Heart left ventricle (tissue), 13 donors: Measurements from ENCODE around the gene USP6.
"Not testable (repeated sequence)": the region's sequence is repeated elsewhere in the genome, so short reads cannot be mapped to it uniquely, and the experiment has no call there.

ENCODE experiments used
- POLR2A ChIP-seq, 2 donors: fragments of 450-650 bp; IDR thresholded peaks; one replicate each; pipeline ENCODE4 v1.6.1; 2017; ENCODE audit warnings: antibody characterized with exemption in 2 of 2, mild to moderate bottlenecking in 2 of 2, moderate library complexity in 2 of 2
- TF ChIP-seq, protein P1 (sequence below), 12 donors: fragments of 200-600 bp; sonication (generic) in 4 of 12; IDR thresholded peaks; one replicate each; pipeline versions ENCODE4 v1.5.0 to v1.8.0; 2018 to 2022; ENCODE audit warnings: antibody characterized with exemption in 12 of 12, mild to moderate bottlenecking in 5 of 12
- donor health status: ischemic (EF 13 %, LVEDD 7.1; RV severe dilation, severe dysfunction).
- donor health status: DM: no; HTN: yes; CAD: no.
- donor health status: DM: no; HTN: no; CAD: no.
- donor health status: ischemic (EF 25% LVEDD 6.9; RV normal size, moderate dysfunction).
- donor health status: ischemic (EF 25% LVEDD 5.7; RV mildly dilated, moderate dysfunction).
- donor health status: ischemic (EF 35%, LVEDD 5.7; RV mildly dilated, moderate dysfunction).
- donor health status: nonischemic (EF 11% LVEDD 7.7; RV severe dilation, severe dysfunction).
- donor health status: DM: yes; HTN: yes; CAD: no.
- donor health status: PGD.
- donor health status: ischemic (EF 29% LVEDD 5.4; RV normal size, mild dysfunction).
- donor health status: nonischemic (EF 23%, LVEDD 6.1; RV moderate dilation, normal function).

DNA sequence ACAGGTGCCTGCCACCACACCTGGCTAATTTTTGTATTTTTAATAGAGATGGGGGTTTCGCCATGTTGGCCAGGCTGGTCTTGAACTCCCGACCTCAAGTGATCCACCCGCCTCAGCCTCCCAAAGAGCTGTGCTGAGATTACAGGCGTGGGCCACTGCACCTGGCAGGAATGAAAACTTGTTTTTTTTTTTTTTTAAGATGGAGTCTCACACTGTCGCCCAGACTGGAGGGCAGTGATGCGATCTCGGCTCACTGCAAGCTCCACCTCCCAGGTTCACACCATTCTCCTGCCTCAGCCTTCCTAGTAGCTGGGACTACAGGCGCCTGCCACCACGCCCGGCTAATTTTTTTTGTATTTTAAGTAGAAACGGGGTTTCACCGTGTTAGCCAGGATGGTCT is 106.1 kb downstream of the USP6 start:
- TF ChIP-seq POLR2A (IDR thresholded peaks at IDR 0.05) = not testable (repeated sequence)
- TF ChIP-seq, protein P1, sequence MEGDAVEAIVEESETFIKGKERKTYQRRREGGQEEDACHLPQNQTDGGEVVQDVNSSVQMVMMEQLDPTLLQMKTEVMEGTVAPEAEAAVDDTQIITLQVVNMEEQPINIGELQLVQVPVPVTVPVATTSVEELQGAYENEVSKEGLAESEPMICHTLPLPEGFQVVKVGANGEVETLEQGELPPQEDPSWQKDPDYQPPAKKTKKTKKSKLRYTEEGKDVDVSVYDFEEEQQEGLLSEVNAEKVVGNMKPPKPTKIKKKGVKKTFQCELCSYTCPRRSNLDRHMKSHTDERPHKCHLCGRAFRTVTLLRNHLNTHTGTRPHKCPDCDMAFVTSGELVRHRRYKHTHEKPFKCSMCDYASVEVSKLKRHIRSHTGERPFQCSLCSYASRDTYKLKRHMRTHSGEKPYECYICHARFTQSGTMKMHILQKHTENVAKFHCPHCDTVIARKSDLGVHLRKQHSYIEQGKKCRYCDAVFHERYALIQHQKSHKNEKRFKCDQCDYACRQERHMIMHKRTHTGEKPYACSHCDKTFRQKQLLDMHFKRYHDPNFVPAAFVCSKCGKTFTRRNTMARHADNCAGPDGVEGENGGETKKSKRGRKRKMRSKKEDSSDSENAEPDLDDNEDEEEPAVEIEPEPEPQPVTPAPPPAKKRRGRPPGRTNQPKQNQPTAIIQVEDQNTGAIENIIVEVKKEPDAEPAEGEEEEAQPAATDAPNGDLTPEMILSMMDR (IDR thresholded peaks at IDR 0.05) = not testable (repeated sequence)
